Loucy (cell line): ENCODE measurements around the gene DHX29.

ENCODE experiments used
- CTCF ChIP-seq: fragments of 200-600 bp; sonication (generic); conservative IDR thresholded peaks from 2 replicates; pipeline ENCODE4 v1.5.1; 2014; ENCODE audit warnings: mild to moderate bottlenecking, antibody characterized with exemption, low read length
- EZH2phosphoT487 ChIP-seq: fragments of 200-600 bp; IDR thresholded peaks from 2 replicates; pipeline ENCODE4 v1.6.1; 2018; ENCODE audit warnings: antibody characterized with exemption, mild to moderate bottlenecking, moderate library complexity, borderline replicate concordance

- TF ChIP-seq CTCF (no peak), EZH2phosphoT487 (no peak)
Observed at GRCh38 chr5:55211184-55211874, 96.2 kb downstream of the DHX29 start.
